HG03442 (cell line): ENCODE measurements around the gene SFT2D2.

Experiments used
- ATAC-seq: cut with Tn5 transposase; IDR thresholded peaks from one replicate; pipeline ENCODE4 v1.9.1; 2021; ENCODE audit warnings: mild to moderate bottlenecking, moderate library complexity; ENCODE audit not compliant: unreplicated experiment

The SFT2D2 gene

DNA sequence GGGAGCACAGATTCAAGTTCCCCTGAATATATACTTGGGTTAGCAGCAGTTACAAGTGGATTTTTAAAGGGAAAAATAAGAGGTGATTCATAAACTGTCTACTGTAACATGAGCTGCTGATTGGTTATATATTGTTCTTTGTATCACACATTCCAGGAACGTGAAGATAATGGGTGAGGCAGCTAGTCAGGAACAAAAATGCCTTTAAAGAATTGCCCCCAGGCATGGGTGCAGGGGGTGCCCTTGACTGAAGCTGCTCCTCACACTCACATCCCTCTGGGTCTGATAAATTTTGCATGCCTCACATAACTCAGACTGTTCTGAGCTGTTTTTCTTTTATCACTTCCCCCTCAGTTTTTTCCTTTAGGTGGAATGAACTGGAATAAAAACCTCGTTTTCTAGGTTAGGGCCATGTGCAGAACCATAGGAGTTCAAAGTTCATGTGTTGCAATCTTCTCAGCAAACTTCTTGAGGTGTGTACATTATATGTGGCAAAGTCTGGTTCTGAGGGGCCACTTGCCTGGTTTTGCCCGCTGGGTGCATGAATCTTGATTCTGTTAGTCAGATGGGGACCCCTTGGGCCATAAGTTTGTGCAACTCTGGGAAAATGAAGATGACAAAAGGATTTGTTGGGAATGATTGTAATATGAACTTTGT lies 76.0 kb downstream of the SFT2D2 start:
- ATAC-seq, result no peak
